SW 1271 (cell line): ENCODE results near the gene ENTPD2.
"Not testable (repeated sequence)": the region's sequence is repeated elsewhere in the genome, so short reads cannot be mapped to it uniquely, and the experiment has no call there.

Source experiments
- DNase-seq, 2 experiments: peaks; one replicate each; lab custom pipeline; 2025; lab: John Stamatoyannopoulos, UW

The ENTPD2 gene

DNA sequence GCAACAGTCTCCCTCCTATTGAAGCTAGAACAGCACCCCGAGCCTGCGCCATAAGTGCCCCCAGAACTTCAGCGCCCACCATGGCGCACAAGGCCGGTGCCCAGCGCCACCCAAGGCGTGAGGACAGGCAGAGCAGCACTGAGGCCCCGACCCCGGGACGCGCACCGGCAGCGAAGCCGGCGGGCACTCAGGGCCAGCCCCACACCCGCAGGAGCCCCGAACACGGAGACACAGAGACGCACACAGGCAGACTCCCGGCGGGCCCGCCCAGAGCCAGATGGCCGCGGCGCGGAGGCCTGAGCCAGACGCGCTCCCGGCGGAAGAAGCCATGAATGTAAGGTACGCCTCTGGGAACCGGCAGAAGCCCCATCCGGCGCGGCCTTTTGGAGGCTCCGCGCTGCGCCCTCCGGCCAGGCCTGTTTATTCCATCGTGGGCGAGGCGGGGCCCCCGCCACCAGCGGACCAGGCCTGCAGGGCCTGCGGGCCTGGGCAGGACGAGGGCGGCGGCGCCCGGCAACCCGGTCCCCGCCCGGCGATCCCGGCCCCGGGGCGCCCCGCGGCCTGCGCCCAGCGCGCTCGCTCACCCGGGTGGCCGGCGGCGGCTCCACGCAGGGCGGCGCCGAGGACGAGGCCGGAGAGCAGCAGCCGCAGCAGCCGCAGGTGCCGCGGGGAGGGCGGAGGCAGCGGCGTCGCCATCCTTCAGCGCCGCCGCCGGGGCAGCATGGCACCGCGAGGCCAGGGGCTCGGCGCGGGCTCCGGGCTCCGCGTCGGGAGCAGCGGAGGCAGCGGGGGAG, 8.4 kb downstream of the ENTPD2 start:
- DNase-seq, result peak in 1 of 2 experiments; percentile 32

DNA sequence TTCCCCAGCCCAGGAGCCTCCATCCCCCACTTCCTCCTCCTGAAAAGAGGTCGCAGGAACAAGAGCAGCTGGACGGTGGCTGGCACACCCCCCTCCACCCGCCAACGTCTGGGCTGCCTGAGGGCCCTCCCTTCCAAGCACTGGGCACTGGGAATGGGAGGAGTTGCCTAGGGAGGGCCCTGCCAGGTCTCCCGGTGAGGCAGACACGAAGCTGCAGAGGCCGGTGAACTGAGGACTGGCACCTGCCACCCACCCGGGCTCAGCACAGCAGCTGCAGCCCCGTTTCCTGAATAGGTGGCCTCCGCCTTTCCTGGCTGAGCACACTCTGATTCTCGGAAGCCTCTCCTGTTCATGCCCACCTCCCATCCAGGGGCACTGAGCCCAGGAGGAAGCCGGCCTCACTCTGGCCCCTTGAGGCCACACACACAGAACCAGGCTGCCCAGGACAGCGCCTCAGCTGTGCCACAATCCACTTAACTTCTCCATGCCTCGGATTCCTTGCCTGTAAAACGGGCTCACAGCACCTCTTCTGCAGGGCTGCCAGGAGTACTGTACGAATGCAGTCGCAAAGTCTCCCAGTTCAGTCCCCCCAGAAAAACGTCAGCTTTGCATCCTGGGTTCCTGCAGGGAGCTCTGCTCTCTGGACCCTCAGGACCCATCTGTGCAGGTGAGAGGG, 9.2 kb downstream of the ENTPD2 start:
- no peak for DNase-seq

DNA sequence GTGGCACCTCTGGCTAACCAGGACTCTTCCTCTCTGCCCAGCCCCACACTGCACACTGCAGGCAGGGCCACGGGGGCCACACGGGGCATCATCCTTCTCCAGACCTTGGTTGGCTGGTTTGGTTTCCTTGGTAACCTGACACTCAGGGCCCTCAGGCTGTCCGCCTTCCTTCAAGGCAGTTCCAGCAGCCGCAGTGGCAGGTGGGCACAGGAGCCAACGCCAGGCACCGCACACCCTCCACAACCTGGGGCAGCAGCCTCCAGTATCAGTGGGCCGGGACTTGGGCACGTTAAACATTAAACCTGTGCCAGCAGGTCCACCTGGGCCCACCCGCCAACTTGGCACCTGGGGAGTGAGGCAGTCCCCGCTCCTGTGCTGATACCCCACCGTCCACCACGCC, 9.8 kb downstream of the ENTPD2 start:
- no peak for DNase-seq

DNA sequence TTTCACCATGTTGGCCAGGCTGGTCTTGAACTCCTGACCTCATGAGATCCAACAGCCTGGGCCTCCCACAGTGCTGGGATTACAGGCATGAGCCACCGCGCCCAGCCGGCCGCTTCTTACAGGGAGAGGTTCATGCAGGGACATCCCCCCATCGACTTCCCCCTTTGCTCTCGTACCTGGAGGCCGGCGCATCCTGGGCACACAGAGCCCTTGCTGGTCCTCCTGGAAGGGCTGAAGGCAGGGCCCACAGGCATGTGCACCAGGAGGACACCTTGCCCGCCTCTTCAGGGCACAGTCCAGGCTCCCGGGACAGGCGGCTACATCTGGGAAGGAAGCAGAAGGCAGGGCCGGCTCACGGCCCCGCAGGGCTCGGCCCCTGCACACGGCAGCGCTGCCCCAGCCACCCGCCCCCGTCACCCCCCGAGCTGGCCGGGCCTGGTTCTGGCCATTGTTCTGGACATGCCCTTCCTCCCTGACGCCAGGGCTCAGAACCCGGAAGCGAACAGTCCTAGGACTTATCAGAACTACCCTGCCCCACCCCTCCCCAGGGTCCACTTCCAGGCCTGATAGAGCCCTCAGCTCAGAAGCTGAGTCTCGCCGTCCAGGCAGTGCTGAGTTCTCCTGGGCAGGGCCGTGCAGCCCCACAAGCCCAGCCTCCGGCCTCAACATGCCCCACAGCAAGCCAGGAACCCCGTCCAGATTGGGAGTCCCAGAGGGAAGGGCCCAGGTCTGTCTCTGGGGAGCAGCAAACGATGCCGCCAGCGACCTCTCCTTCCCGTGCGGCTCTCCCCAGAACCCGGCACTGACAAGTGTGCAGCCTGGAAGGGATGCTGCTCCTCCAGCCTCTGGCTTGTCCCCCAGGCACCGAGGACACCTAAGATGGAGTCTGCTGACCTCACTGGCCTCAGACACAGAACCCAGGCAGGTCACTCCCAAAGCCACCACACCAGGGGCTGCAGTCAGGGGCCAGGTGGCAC, 10.8 kb downstream of the ENTPD2 start:
- DNase-seq, result no peak

DNA sequence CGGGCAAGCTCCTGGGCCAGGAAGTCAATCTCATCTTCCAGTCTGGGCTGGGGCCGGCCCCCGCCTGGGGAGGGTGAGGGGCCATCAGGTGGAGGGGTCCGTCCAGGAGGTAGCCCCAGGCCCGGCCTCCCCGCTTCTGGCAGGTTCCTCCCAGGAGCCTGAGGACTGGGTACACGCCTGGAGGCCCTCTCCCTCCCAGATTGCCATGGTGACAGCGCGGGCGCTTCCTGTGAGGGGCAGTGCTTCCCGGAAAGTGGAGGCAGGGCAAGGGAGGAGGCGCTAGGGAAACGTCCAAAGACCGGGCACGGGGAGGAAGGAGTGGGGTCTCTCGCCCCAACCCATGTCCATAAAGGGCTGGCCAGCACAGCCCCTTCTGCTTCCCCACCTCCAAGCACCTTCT, 12.7 kb downstream of the ENTPD2 start:
- no peak for DNase-seq

DNA sequence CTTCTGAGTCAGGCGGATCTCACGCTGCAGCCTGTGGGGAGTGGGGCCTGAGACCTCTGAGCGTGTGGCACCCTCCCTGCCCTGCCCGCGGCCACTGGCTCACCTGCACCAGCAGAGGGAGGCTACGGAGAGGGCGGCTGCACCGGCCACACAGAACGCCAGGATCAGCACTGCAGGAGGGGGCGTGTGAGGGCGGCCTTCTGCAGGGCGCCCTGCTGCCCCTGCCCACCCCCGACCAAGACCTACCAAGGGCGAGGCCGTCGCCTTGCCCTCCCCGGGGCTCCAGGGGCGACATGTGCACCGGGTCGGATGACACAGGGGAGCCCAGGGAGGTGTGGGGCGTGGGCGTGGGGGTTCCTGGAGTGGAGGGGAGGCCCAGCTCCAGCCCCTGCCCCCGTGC, 13.3 kb downstream of the ENTPD2 start:
- DNase-seq, result no peak

DNA sequence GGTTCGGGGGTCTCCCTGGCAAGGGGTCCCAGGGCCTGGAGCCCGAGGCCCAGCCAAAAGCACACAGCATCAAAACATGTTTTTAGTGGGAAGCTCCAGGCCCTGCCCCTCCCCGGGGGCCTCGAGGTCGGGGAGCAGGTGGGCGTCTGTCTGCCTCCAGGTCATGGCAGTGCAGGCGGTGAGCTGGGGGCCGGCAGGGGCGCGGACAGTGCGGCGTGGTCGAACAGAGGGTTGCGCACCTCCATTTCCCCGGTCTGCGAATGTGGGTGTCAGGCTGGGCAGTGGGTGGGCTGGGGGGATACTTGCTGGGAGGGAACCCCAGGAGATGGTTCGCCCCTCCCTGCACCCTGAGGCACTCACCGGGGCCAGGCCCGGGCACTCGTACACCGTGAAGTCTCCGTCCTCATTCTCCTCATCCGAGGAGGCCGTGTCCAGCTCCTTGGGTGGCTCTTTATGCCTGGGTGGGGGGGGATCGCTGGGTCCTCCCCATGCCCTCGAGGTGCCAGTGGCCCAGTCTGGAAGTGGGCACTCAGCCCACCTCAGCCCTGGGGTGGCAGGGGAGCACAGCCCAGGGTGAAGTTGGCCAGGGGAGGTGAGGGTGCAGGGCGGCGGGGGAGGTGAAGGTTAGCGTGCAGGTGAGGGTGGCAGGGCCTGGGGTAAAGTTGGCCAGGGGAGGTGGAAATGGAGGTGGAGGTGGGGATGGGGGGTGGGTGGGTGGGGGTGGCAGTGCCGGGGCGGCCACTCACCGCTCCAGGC, 14.1 kb downstream of the ENTPD2 start:
- DNase-seq, result no peak

DNA sequence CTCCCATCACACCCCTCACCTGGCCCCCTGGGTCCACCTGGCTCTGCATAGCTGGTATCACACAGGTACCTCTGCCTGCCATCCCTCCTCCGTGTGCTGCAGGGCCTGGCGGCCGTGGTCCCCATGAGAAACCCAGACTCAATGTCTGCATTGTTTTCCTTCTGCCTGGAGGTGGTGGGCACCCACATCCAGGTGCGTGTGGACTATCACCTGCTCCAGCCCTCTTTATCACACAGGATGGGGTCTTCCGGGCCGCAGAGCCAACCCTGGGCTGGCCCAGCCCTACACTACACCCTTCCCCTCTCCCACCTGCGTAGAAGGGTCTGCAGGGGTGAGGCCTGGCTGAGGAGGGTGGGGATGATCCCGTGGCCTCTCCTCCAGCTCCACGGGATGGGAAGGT, 14.9 kb downstream of the ENTPD2 start:
- DNase-seq, result no peak

DNA sequence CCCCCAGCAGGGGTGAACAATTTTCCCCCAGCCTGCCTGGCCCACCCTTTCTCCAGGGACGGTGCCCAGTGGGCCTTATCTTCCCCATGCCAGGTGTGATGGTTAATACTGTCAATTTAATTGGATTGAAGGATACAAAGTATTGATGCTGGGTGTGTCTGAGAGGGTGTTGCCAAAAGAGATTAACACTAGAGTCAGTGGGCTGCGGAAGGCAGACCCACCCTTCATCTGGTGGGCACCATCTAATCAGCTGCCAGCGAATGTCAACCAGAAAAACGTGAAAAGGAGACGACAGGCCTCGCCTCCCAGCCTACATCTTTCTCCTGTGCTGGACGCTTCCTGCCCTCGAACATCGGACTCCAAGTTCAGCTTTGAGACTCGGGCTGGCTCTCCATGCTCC, 16.4 kb downstream of the ENTPD2 start:
- DNase-seq, result no peak

DNA sequence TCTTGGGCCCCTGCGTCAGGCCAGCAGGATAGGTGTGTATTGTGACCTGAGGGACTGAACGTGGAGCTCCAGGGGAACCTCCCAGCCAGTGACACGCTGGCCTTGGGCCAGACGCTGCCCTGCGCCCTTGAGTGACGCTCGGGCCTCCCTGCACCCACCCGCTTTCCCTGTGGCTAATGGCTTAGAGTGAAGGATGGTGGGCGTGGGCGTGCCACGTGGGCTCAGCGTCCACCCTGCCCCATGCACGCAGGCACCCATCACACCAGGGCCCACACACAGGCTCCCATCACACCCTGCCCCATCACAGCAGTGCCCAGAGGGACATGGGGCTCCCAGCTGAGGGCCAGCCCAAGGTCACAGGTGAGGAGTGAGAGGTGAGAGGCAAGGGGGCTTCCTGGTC, 16.8 kb downstream of the ENTPD2 start:
- DNase-seq, result no peak

DNA sequence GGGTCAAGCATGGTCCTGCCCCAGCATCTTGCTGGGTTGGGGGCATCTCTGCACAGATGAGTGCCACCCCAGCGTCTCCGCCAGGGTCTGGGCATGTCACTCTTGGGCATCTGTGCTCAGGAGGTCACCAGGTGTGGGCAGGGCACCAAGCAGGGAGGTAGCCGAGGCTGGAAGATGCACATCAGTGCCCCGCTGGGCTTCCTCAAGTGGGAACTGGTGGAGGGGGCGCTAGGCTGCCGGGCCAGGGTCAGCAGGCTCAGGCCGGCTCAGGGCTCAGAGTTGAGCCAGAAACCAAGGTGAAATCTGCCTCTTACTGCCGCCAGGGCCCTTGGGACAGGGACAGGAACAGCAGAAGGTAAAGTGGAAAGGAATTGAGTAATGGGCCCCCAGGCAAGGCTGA, 17.9 kb downstream of the ENTPD2 start:
- no peak for DNase-seq

DNA sequence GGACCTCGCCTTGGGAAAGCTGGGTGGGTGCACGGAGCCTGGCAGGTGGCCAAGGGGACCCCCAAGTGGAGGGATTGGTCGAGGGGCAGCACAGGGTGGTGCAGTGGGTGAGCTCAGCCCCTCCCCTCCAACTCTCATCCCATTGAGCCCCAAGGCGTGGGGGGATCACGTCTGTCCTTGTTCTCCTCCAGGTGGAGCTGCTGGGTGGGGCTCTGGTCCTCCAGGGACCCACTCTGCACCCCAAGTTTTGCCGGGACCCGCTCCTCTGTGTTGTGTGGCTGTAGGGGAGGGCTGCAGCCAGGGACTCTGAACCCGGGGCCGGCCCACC, 18.4 kb downstream of the ENTPD2 start:
- no peak for DNase-seq

DNA sequence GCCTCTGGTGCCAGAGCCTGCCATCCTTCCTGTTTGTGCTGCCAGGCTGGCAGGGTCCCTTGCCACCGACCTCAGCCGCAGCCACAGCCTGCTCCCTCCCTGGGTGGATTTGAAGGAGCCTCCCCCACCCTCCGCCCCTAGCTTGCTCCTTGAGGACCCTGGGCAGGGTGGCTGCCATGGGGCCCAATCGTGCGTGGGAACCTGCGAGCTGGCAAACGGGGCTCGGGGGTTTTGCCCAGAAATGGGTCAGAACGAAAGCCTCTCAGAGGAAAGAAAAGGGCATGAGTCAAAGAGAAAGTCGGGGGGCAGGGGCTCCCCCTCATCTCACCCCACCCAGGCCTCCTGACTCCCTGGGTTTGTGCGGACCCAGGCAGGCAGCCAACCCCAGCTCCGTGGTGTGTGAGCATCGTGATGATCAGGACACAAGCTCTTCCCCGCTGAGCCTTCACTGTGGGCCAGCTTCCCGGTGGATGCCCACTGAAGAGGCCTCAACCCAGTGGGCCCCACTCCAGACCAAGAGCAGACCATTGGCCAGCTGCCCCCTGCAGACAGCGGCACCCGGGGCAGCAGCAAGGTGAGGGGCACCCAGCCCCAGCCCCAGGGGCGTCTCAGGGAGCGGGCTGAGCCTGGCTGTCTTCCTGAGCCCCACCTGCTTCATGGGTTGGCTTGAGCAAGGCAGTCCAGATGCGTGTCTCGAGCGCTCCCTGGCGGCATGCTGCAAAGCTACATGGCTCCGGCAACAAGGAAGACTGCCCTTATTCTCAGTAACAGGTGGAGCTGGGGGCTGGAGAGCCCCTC, 19.0 kb downstream of the ENTPD2 start:
- DNase-seq, result peak; percentile 38 to 79

DNA sequence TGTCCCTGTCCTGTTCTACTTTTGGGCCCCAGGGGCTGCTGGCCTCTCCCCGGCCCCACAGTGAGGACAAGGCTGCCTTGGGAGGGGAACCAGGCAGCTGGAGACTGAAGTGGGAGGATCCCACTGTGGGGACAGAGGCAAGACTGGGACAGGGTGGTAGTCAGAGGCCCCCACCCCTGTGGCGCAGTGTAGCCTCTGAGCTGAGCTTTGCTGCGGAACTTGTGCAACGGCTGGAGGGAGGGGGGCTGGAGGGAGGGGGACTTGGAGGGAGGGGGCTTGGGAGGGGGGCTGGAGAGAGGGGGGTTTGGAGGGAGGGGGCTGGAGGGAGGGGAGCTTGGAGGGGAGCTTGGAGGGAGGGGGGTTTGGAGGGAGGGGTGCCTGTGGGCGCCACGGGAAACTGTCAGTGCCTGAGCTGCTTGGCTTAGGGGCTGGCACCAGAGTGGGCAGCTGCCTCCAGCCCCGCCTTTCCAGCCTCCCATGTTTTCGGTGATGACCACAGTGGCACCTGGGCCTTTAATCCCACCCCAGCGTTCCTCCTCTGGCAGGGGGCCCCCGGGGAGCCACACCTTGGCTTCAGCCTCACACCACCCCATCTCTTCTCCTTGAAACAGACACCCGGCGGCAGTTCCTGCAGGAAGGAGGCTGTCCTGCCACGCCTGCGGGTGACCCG, 19.7 kb downstream of the ENTPD2 start:
- no peak for DNase-seq

DNA sequence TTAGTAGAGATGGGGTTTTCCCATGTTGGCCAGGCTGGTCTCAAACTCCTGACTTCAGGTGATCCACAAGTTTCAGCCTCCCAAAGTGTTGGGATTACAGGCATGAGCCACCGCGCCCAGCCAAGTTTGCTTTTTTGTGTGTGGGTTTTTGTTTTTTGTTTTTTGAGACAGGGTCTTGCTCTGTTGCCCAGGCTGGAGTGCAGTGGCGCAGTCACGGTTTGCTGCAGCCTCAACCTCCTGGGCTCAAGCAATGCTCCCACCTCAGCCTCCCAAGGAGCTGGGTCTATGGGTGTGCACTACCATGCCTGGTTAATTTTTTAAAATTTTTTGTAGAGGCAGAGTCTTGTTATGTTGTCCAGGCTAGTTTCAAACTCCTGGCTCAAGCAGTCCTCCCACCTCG, 20.4 kb downstream of the ENTPD2 start:
- not testable (repeated sequence) for DNase-seq

DNA sequence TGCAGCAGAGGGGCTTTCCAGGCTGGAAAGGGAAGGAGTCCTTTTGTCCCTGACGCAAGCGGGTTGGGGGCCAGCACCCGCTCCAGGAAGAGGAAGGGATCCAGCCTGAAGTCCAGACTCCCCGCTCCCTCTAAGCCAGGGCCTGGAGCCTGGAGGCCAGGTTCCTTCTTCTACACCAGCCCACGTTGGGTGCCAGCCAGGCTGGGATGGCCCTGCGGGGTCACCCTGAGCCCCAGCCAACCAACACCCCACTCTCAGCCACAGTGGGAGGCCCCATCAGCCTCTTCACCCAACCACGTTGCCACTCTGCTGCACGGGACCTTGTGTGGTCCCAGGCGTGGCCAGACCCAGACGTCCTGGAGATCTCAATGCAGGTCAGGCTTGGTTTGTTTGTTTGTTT, 21.0 kb downstream of the ENTPD2 start:
- no peak for DNase-seq

DNA sequence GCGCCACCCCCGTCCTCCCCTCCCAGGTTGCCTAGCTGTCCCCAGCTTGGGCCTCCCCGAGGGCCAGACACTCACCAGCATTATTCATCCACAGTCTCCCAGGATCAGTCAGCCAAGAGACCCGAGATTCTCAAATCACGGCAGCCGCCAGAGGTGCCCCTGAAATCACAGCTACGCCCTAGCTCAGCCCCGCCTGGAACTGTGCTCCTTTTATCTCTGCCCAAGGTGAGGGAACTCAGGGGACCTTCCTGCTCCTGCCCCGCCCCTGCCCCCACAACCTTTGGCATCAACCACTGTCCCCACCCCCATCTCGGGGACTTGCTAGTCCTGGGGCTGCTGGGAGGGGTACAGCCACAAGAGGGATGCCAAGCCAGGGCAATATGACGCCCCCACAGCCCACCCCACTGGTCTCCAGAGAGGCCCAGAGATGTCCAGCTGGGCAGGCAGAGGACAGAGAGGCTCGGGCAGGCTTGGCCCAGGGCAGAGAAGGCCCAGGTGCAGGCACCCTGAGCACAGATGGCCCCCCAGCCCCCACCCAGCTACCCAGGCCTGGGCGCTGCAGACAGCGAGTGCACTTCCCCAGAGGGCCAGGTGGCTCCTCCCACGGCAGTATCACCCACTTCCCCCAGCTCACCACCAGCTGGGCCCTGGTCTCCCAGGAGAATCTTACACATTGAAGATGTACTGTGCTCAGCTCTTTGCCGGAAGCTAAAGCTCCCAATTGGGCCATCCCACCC, 21.8 kb downstream of the ENTPD2 start, which contains the start of gene FUT7:
FUT7 (minus strand) TSS at position 185 of the 737 bp plus-strand sequence; CDS start at position 88, 97 bp downstream.
- no peak for DNase-seq

DNA sequence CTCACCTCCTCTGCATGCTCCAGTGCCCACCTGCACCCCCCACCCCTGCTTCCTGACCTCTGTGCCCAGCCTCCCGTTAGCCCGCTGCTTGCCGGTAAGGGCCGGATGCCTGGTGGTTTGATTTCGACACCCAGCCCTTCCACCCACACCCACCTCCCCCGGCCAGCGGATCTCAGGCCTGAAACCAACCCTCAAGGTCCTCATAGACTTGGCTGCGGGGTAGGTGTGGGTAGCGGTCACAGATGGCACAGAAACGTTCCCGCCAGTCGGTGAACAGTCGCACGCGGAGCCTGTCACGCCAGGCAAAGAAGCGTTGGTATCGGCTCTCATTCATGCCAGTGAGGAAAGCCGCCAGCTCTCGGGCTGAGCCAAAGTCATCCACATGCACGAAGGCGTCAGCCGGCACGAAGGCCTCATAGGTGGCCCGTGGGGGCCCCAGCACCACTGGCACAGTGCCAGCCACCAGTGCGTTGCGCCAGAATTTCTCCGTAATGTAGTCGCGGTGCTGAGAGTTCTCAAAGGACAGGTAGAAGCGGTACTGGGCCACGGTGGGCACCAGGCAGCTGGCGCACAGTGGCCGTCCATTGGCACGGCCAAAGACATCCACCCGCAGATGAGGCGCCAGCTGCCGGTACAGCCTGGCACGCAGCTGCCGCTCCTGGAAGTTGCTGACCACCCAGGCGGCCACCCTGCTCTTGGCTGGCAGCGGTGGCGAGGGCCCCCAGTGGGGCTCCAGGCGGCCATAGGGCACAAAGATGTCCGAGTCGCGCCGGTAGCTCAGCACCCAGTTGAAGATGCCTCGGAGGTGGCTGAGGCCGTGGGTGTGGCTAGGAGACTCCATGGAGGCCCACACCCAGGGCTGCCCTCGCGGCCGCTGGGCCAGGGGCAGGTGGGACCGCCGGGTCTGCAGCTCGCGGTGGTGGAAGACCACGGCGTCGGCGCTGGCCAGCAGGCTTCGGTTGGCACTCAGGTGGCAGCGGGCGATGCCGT, 23.0 kb downstream of the ENTPD2 start:
- no peak for DNase-seq
